Keratinocyte (primary cell): ENCODE results near the gene OR10T2.

ENCODE experiments used
- EZH2 ChIP-seq: IDR thresholded peaks from one replicate; pipeline ENCODE4 v1.6.1; 2012; ENCODE audit warnings: inconsistent platforms, mild to moderate bottlenecking, low read length, moderate library complexity
- TF ChIP-seq, protein P1 (sequence below), 3 experiments: IDR thresholded peaks in 1 of 3; conservative IDR thresholded peaks in 1 of 3; optimal IDR thresholded peaks in 1 of 3; 2 replicates in 2 of 3; 3 replicates in 1 of 3; pipeline versions ENCODE3 to v1.5.1; 2011; ENCODE audit warnings: low read length in 3 of 3, mild to moderate bottlenecking in 3 of 3, moderate library complexity in 2 of 3, control low read depth in 1 of 3, inconsistent platforms in 1 of 3; ENCODE audit not compliant: insufficient read depth in 2 of 3; ENCODE audit errors: extremely low read depth in 1 of 3

- TF ChIP-seq, protein P1, sequence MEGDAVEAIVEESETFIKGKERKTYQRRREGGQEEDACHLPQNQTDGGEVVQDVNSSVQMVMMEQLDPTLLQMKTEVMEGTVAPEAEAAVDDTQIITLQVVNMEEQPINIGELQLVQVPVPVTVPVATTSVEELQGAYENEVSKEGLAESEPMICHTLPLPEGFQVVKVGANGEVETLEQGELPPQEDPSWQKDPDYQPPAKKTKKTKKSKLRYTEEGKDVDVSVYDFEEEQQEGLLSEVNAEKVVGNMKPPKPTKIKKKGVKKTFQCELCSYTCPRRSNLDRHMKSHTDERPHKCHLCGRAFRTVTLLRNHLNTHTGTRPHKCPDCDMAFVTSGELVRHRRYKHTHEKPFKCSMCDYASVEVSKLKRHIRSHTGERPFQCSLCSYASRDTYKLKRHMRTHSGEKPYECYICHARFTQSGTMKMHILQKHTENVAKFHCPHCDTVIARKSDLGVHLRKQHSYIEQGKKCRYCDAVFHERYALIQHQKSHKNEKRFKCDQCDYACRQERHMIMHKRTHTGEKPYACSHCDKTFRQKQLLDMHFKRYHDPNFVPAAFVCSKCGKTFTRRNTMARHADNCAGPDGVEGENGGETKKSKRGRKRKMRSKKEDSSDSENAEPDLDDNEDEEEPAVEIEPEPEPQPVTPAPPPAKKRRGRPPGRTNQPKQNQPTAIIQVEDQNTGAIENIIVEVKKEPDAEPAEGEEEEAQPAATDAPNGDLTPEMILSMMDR (optimal IDR thresholded peaks at IDR 0.05 in 1 of 3, IDR thresholded peaks at IDR 0.05 in 1 of 3, conservative IDR thresholded peaks at IDR 0.05 in 1 of 3; ENCODE audit: extremely low read depth in 1 of 3, insufficient read depth in 2 of 3, low read length in 3 of 3), result no peak
- TF ChIP-seq EZH2, result no peak
Observed at GRCh38 chr1:158393476-158393875, 5.8 kb downstream of the OR10T2 start.
